SKM-1 treated with dmso at 0.1 percent for 144 hours (cell line): ENCODE measurements around the gene GPRASP3.

ENCODE experiments used
- DNase-seq: peaks from one replicate; lab custom pipeline; 2025; ENCODE audit not compliant: unreplicated experiment; lab: John Stamatoyannopoulos, UW

Gene GPRASP3

GRCh38 chrX:102745857-102746584, 25.5 kb downstream of the GPRASP3 start:
- DNase-seq, result no peak

DNA sequence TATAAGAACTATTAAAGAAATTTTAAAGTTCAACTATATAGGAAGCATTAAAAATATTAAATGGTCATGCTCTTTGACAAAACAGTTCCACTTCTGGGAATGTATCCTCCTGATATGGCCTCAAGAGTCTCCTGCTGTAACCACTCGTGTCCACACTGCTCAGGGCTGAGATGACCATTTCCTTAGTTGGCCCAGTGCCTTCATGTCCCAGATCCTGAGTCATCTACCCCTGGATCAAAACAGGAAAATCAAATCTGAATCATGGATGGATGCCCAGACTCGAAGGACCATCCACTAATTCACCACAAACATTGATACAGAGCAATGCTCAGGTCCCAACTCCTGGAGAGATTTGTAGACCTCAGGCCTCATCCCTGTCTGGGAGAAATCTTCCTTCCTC, 44.7 kb downstream of the GPRASP3 start:
- no peak for DNase-seq

DNA sequence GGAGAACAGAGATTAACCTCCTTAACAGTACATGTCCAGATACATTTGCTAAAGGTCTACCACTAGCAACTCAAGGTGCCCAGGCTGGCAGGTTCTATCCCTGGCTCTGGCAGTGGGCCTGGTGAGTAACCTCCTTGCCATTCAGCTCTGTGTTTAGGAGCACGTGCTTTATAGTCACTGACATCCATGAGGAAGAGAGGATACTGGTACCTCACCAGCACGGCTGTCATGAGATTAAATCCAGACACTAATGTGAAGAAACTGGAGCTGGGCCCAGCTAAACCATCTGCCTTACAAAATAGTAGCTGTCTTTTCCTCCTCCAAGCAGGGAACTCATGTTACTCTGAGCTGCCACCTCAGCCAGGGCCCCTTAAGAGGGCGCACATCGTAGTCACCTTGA, 45.3 kb downstream of the GPRASP3 start:
- no peak for DNase-seq

DNA sequence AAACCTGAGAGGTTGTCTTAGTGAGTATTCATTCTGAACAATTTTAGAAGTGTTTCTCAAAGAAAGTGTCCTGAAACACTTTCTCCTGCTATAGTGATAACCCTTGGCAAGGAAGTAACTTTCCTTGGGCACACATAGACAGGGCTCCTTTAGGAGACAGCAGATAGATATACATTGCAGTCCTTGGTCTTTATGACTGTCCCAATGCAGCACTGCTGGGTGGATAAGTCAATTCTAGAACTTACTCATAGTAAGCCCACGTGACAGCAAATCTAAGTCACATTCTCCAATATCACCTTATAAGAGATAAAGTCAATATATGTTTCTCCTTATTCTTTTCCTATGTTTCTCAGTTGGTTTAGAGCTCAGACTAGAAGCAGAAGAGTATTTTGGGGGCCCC, 46.7 kb downstream of the GPRASP3 start:
- no peak for DNase-seq

DNA sequence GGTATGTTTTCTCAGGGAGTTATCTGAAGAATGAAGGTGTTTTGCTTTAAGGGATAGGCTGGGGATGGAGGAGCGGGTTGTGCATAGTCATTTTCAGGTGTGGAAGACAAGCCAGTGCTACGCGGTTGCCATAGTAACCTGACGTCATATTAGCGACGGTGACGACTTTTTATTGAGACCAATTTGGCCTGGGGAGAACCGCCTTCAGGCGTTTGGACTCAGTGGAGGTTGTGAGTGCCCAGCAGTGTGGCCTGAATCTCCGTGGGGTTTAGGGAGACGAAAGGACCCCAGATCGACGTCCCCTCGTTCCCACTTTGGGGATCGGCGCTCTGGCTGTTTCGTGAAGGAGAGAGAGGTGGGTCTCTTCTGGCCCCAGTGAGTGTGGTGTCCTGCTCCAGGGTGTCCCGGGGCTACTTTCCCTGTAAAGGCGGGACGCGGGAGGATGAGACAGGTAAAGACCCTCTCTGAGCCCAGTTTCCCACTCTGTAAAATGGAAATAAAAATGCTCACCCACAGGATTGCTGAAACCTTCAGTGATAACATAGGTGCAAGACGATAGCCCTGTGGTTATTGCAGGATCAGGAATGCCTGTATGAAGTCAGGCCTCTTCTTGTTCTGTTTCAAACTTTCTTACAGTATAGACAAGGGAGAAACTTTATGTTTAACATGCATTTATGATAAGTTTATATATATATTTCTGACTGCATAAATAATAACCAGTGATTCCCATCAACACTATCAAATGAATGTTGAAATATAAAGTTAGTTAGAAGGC, 48.6 kb downstream of the GPRASP3 start:
- DNase-seq, result peak; percentile 38
